ENCODE data around the gene JAK1.

The JAK1 gene

GRCh38 chr1:64986903-64987871, 20.8 kb upstream of the JAK1 start:
- Histone ChIP-seq H3K4me1 (ENCODE audit: insufficient read depth, insufficient read length) (no peaks in the 10 kb centered on the region), H3K27me3 (ENCODE audit: insufficient read depth, insufficient read length) (no peaks in the 10 kb centered on the region), H3K4me3 (ENCODE audit: insufficient read length, low read depth) (no peak overlapping the region), H3K9ac (ENCODE audit: insufficient read length, low read depth) (no peak overlapping the region), H3K36me3 (ENCODE audit: insufficient read depth, insufficient read length, low read length) (no peaks in the 10 kb centered on the region), H3K9me3 (ENCODE audit: insufficient read depth, low read length) (no peaks in the 10 kb centered on the region)
- TF ChIP-seq SUZ12 (IDR thresholded peaks at IDR 0.05; ENCODE audit: extremely low read depth, insufficient read depth, insufficient read length): no peak
- no peak for TF ChIP-seq YY1 (IDR thresholded peaks at IDR 0.05; ENCODE audit: insufficient read depth, insufficient read length)
- no peak for TF ChIP-seq ZNF274 (IDR thresholded peaks at IDR 0.05; ENCODE audit: low read depth, low read length)
- no peak for DNase-seq (ENCODE audit: low read depth, low spot score)

- TF ChIP-seq SUZ12 (IDR thresholded peaks at IDR 0.05; ENCODE audit: extremely low read depth, insufficient read depth, insufficient read length) (no peak), YY1 (IDR thresholded peaks at IDR 0.05; ENCODE audit: insufficient read depth, insufficient read length) (no peak), ZNF274 (IDR thresholded peaks at IDR 0.05; ENCODE audit: low read depth, low read length) (no peak)
- DNase-seq (ENCODE audit: low read depth, low spot score): no peak
Observed at GRCh38 chr1:64984737-64985136, 18.4 kb upstream of the JAK1 start.

GRCh38 chr1:64984106-64984505, 17.8 kb upstream of the JAK1 start:
- Histone ChIP-seq H3K4me1 (ENCODE audit: insufficient read depth, insufficient read length) (no peaks in the 10 kb centered on the region), H3K27me3 (ENCODE audit: insufficient read depth, insufficient read length) (no peaks in the 10 kb centered on the region), H3K9me3 (ENCODE audit: insufficient read depth, low read length) (no peaks in the 10 kb centered on the region), H3K36me3 (ENCODE audit: insufficient read depth, insufficient read length, low read length) (no peaks in the 10 kb centered on the region), H3K9ac (ENCODE audit: insufficient read length, low read depth) (no peak overlapping the region), H3K4me3 (ENCODE audit: insufficient read length, low read depth) (no peak overlapping the region)
- TF ChIP-seq SUZ12 (IDR thresholded peaks at IDR 0.05; ENCODE audit: extremely low read depth, insufficient read depth, insufficient read length) (no peak), YY1 (IDR thresholded peaks at IDR 0.05; ENCODE audit: insufficient read depth, insufficient read length) (no peak), ZNF274 (IDR thresholded peaks at IDR 0.05; ENCODE audit: low read depth, low read length) (no peak)
- DNase-seq (ENCODE audit: low read depth, low spot score): no peak

More at GRCh38 chr1:64984737-64985136, 18.4 kb upstream of the JAK1 start:
- Histone ChIP-seq H3K27me3 (ENCODE audit: insufficient read depth, insufficient read length) (no peaks in the 10 kb centered on the region), H3K4me3 (ENCODE audit: insufficient read length, low read depth) (no peak overlapping the region), H3K9ac (ENCODE audit: insufficient read length, low read depth) (no peak overlapping the region), H3K36me3 (ENCODE audit: insufficient read depth, insufficient read length, low read length) (no peaks in the 10 kb centered on the region), H3K4me1 (ENCODE audit: insufficient read depth, insufficient read length) (no peaks in the 10 kb centered on the region), H3K9me3 (ENCODE audit: insufficient read depth, low read length) (no peaks in the 10 kb centered on the region)

- Histone ChIP-seq H3K9me3 (ENCODE audit: insufficient read depth, low read length) (no peaks in the 10 kb centered on the region), H3K9ac (ENCODE audit: insufficient read length, low read depth) (no peak overlapping the region), H3K36me3 (ENCODE audit: insufficient read depth, insufficient read length, low read length) (no peaks in the 10 kb centered on the region), H3K4me3 (ENCODE audit: insufficient read length, low read depth) (no peak overlapping the region), H3K27me3 (ENCODE audit: insufficient read depth, insufficient read length) (no peaks in the 10 kb centered on the region), H3K4me1 (ENCODE audit: insufficient read depth, insufficient read length) (no peaks in the 10 kb centered on the region)
- no peak for DNase-seq (ENCODE audit: low read depth, low spot score)
- no peak for TF ChIP-seq ZNF274 (IDR thresholded peaks at IDR 0.05; ENCODE audit: low read depth, low read length)
- TF ChIP-seq SUZ12 (IDR thresholded peaks at IDR 0.05; ENCODE audit: extremely low read depth, insufficient read depth, insufficient read length): no peak
- TF ChIP-seq YY1 (IDR thresholded peaks at IDR 0.05; ENCODE audit: insufficient read depth, insufficient read length): no peak
Observed at GRCh38 chr1:64983110-64983509, 16.8 kb upstream of the JAK1 start.

- TF ChIP-seq YY1 (IDR thresholded peaks at IDR 0.05; ENCODE audit: insufficient read depth, insufficient read length) (no peak), ZNF274 (IDR thresholded peaks at IDR 0.05; ENCODE audit: low read depth, low read length) (no peak), SUZ12 (IDR thresholded peaks at IDR 0.05; ENCODE audit: extremely low read depth, insufficient read depth, insufficient read length) (no peak)
- H3K27me3 ChIP-seq (ENCODE audit: insufficient read depth, insufficient read length): no peaks in the 10 kb centered on the region
- no peaks in the 10 kb centered on the region for H3K4me1 ChIP-seq (ENCODE audit: insufficient read depth, insufficient read length)
- no peak for DNase-seq (ENCODE audit: low read depth, low spot score)
- no peak overlapping the region for H3K4me3 ChIP-seq (ENCODE audit: insufficient read length, low read depth)
- no peaks in the 10 kb centered on the region for H3K36me3 ChIP-seq (ENCODE audit: insufficient read depth, insufficient read length, low read length)
- H3K9ac ChIP-seq (ENCODE audit: insufficient read length, low read depth): no peak overlapping the region
- H3K9me3 ChIP-seq (ENCODE audit: insufficient read depth, low read length): no peaks in the 10 kb centered on the region
Observed at GRCh38 chr1:64981601-64982533, 15.5 kb upstream of the JAK1 start.

- no peaks in the 10 kb centered on the region for H3K4me1 ChIP-seq (ENCODE audit: insufficient read depth, insufficient read length)
- no peak for DNase-seq (ENCODE audit: low read depth, low spot score)
- H3K27me3 ChIP-seq (ENCODE audit: insufficient read depth, insufficient read length): no peaks in the 10 kb centered on the region
- H3K4me3 ChIP-seq (ENCODE audit: insufficient read length, low read depth): no peak overlapping the region
- no peaks in the 10 kb centered on the region for H3K36me3 ChIP-seq (ENCODE audit: insufficient read depth, insufficient read length, low read length)
- no peaks in the 10 kb centered on the region for H3K9me3 ChIP-seq (ENCODE audit: insufficient read depth, low read length)
- H3K9ac ChIP-seq (ENCODE audit: insufficient read length, low read depth): no peak overlapping the region
- no peak for TF ChIP-seq YY1 (IDR thresholded peaks at IDR 0.05; ENCODE audit: insufficient read depth, insufficient read length)
- TF ChIP-seq ZNF274 (IDR thresholded peaks at IDR 0.05; ENCODE audit: low read depth, low read length): no peak
- TF ChIP-seq SUZ12 (IDR thresholded peaks at IDR 0.05; ENCODE audit: extremely low read depth, insufficient read depth, insufficient read length): no peak
Observed at GRCh38 chr1:64980745-64981600, 14.6 kb upstream of the JAK1 start.

Measured in NT2/D1 (cell line).